ENCODE measurements around the gene LRRFIP1. TPM values are rescaled to one million over a fixed set of nuclear protein-coding genes. Genes with fewer than 3 reads are reported as not detected.
"Not testable (repeated sequence)": the region's sequence is repeated elsewhere in the genome, so short reads cannot be mapped to it uniquely, and the experiment has no call there.

The LRRFIP1 gene
- total RNA-seq, 1 donor from 2014 or later = 84.8 TPM

DNA sequence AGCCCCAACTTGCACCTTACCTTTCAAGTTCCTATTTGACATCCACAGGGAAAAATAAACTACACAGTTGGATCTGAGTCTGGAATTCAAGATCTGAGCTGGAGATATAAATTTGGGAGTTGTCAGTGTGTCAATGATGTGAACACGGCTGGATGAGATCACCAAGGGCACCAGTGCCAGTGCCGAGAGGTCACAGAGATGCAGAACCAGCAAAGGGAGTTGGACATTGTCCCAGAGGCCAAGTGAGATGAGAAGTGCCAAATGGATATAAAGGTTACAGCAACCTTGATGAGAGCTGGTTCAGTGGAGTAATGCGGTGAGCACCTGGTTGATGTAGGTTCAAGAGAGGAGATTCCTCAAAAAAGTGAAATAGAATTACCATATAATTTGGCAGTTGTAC is 24.8 kb downstream of the LRRFIP1 start:
- intact Hi-C loops (cut with DNase I) = no loop called here
- DNase-seq (ENCODE audit: low spot score) = no peak
- no peak for ATAC-seq

DNA sequence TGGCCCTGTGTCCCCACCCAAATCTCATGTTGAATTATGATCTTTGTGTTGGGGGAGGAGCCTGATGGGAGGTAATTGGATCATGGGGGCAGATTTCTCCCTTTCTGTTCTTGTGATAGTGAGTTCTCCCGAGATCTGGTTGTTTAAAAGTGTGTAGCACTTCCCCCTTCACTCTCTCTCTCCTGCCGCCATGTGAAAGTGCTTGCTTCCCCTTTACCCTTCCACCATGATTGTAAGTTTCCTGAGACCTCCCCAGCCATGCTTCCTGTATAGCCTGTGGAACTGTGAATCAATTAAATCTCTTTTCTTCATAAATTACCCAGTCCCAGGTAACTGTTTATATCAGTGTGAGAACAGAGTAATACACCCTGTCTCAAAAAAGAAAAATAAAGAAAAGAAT is 25.5 kb downstream of the LRRFIP1 start:
- no peak for DNase-seq (ENCODE audit: low spot score)
- intact Hi-C loops (cut with DNase I) = no loop called here
- ATAC-seq = no peak

DNA sequence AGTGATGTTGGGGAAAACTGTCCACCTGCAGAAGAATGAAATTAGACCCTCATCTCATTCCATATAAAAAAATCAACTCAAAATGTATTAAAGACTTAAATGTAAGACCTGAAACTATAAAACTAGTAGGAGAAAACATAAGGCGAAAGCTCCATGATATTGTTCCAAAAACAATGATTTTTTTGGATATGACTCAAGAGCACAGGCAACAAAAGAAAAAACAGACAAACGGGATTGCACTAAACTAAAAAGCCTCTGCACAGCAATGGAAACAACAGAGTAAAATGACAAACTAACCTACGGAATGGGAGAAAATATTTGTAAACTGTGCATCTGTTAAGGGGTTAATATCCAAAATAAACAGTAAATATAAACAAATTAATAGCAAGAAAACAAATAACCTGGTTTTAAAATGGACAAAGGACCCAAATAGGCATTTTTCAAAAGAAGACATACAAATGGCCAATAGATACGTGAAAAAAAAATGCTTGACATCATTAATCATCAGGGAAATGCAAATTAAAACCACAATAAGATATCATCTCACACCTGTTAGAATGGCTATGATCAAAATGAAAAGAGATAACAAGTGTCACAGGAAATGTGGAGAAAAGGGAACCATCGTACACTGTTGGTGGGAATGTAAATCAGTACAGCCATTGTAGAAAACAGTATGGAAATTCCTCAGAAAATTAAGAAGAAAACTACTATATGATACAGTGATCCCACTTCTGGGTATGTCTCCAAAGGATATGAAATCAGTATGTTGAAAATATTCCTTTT is 26.6 kb downstream of the LRRFIP1 start:
- no peak for DNase-seq (ENCODE audit: low spot score)
- ATAC-seq = no peak
- intact Hi-C loops (cut with DNase I) = no loop called here

DNA sequence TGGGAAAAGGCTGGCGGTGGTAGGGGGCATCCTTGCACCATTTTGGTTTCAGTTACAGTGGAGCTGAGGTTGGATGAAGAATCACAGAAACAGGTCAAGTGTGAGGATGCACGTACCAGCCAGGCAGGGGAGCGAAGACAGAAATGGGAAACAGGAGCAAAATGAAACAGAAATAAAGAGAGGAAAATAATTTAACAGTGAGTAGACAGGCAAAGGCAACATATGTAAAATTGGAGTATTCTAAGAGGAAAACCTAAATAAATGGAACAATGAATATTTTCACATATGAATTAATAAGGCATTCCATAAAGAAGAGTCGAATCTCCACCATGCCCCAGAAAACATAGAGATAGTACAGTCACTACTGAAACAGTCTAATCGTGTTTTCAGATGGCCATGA is 29.7 kb downstream of the LRRFIP1 start:
- DNase-seq (ENCODE audit: low spot score) (no peak), ATAC-seq (no peak)
- intact Hi-C loops (cut with DNase I) = no loop called here

DNA sequence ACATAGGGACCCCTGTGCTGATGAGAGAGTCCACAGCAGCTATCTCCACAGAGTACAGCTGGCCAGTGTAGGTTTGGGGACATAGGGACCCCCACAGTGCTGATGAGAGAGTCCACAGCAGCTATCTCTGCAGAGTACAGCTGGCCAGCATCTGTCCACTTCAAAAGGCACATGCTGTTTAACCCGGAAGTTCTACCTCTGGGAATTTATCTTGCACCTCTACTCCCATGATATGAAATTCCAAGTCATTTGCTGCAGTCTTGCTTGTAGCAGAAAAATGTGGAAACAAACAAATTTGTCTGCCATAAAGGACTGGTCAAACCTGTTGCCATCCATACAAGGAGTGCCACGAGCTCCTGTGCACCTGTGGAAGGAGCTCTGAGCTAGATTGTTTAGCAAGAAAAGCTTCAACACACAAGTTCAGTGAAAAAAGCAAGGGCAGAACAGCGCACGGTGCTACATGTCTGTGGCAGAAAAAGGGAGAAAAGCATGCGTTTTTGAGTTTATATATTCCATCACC is 33.1 kb downstream of the LRRFIP1 start:
- intact Hi-C loops (cut with DNase I) = no loop called here
- DNase-seq (ENCODE audit: low spot score) (no peak), ATAC-seq (no peak)

DNA sequence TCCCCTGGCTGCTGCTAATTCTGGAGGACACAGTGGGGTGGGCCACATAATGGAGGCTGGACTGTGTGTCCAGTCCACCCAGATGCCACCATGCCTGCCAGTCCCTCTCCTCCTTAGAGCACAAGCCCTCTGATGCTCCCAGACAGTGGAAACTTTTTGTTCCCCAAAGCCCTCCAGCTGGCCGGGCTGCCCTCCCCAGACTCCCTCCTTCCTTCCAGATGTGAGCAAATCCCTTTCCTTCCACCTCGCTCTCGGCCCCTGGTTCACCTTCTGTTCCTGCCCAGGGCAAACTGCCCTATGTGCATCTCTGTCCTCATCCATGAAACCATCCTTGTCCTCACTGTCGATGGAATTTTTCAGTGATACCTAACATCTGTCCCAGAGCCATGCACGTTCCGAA is 33.9 kb downstream of the LRRFIP1 start:
- intact Hi-C loops (cut with DNase I) = no loop called here
- DNase-seq (ENCODE audit: low spot score) = no peak
- peak; percentile 7 for ATAC-seq

DNA sequence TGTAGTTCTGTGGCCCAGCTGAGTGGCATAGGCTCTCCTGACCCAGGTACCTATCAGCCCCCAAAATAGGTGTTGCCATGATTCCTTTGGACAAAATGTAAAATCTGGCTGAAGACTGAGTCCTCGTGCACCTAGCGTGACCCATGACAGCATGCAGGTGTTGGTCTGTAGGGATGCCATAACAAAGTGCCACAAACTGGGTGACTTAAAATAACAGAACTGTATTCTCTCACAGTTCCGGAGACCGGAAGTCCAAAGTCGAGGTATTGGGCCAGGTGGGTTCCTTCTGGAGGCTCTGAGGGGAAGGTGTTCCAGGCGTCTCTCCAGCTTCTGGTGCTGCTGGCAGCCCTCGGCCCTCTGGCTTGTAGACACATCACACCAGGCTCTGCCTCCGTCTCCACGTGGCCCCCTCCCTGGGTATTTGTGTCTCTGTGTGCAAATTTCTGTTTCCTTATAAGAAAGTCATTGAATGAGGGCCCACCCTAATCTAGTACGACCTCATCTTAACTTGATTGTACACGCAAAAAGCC is 34.5 kb downstream of the LRRFIP1 start:
- DNase-seq (ENCODE audit: low spot score) = no peak
- peak; percentile 16 for ATAC-seq
- intact Hi-C loops (cut with DNase I) = no loop called here

DNA sequence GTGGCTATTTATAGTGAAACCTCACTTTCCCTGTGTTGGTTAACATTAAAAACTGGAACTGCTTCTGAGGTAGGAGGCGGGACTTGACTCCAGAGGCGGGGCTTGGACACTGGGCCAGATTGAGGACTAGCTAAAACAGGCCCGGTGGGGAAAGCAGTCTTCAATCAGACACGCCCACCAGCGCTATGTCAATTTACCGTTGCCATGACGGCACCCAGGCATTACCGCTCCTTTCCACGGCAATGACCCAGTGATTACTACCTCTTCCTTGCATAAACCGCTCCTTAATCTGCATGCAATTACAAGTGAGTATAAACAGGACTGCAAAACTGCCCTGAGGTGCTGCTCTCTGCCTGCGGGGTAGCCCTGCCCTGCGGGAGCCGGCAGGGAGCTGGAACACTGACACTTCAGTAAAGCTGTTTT is 35.3 kb downstream of the LRRFIP1 start:
- peak; percentile 97 for ATAC-seq
- DNase-seq (ENCODE audit: low spot score) = peak; percentile 93
- intact Hi-C loops (cut with DNase I) = no loop called here

DNA sequence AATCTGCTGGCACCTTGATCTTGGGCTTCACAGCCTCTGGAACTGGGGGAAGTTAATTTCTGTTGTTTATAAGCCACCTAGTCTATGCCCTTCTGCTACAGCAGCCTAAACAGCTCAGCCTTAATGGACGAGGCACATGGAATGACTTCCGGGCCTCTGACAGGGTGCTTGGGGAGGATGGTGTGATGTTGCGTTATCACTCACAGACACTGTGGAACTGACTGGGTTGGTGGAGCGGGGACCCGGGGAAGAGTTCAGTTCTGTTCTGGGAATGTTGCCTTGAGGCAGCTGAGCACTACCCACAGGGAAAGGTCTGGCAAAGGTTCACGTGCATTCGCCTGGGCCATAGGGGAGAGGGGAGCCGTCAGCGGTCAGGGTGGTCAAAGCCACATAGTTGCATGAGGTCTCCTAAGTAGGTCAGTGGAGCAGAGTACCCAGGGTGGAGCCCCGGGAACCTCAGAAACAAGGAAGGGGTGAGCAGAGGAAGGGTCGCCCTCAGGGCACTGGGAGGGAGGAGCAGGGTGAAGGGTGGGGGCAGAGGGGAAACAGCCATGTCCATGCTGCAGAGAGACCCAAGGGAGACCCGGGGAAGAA is 36.2 kb downstream of the LRRFIP1 start:
- DNase-seq (ENCODE audit: low spot score) (peak; percentile 53), ATAC-seq (peak; percentile 38)
- intact Hi-C loops (cut with DNase I) = no loop called here

DNA sequence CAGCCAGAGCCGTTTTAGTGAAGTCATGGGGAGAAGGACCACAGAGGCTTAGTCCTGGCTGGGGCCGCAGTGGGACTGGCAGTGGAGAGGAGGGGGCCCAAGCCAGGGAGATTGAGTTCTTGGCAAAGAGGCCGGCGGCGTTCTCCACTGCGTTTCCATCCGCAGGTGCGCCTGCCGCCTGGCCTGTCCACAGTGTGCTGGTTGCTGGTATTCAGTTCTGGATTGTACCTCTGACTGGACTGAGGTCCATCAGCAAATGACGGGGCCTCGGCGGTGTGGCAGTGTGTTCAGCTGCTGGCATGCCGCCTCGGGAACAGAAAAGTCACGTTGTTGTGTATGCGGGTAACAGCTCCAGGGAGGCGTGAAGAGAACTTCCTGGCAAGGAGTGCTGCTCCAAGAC is 36.8 kb downstream of the LRRFIP1 start:
- DNase-seq (ENCODE audit: low spot score) (peak; percentile 56), ATAC-seq (no peak)
- intact Hi-C loops (cut with DNase I) = no loop called here

DNA sequence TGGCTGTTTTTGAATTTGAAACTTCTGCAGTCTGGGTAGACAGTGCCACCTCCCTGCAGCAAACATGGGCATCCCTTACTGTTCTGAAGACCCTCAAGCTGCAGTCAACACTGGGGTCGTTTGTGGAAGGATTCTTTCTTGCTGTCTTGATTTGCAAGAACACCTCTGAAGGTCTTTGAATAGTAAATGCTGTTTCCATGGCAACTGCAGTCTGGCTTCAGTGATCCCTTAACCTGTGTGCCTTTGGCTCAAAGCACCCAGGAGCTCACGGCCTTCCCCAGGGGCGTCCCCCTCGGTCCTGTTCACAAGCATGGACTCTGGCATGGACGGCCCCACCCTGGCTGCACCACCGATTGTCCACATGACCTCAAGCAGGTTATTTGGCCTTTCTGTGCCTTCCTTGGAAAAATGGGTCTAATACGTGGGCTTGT is 38.3 kb downstream of the LRRFIP1 start:
- ATAC-seq (no peak), DNase-seq (ENCODE audit: low spot score) (peak; percentile 51)
- intact Hi-C loops (cut with DNase I) = loop anchor here (5.0 kb wide), 1 partner anchor 77 kb away; no protein-coding TSS in a partner anchor

DNA sequence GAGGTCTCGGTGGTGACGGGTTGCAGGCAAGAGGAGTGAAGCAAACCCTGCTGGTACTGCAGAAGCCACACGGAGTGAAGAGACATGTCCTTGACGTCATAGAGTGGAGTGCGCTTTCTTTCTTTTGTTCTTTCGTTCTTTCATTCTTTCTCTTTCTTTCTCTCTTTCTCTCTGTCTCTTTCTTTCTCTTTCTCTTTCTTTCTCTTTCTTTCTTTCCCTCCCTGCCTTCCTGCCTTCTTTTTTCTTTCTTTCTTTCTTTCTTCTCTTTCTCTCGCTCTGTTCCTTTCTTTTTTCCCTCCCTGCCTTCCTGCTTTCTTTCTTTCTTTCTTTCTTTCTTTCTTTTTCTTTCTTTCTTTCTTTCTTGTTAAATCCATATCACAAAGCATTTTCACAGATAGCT is 39.2 kb downstream of the LRRFIP1 start:
- DNase-seq (ENCODE audit: low spot score) = no peak
- ATAC-seq = no peak
- intact Hi-C loops (cut with DNase I) = loop anchor here (5.0 kb wide), 1 partner anchor 76 kb away; no protein-coding TSS in a partner anchor

DNA sequence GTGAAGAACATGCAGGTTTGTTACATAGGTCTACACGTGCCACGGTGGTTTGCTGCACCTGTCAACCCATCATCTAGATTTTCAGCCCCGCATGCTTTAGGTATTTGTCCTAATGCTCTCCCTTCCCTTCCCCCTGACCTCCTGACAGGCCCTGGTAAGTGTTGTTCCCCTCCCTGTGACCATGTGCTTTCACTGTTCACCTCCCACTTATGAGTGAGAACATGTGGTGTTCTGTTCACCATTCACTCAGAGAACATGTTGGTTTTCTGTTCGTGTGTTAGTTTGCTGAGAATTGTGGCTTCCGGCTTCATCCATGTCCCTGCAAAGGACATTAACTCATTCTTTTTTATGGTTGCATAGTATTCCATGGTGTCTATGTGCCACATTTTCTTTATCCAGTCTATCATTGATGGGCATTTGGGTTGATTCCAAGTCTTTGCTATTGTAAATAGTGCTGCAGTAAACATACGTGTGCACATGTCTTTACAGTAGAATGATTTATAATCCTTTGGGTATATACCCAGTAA is 39.7 kb downstream of the LRRFIP1 start:
- not testable (repeated sequence) for ATAC-seq
- peak; percentile 17 for DNase-seq (ENCODE audit: low spot score)
- intact Hi-C loops (cut with DNase I) = loop anchor here (5.0 kb wide), 1 partner anchor 75 kb away; no protein-coding TSS in a partner anchor

DNA sequence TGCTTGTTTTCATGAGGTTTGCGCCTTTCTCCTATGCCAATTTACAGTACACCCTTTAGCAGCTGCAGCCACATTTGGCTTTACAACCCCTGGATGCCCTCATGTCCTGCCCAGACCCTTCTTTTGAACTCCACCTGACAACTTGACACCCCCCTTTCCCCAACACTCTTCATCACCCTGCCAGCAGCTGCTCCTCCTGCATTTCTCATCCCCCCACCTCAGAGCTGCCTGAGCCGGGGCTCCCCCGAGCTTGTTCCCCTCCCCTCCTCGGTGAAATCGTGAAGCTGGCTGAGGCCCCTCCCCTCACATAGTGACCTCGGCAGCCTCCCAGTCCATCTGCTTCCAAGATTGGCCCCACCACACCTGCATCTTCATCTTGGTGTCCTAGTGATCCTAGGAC is 40.5 kb downstream of the LRRFIP1 start:
- no peak for ATAC-seq
- peak; percentile 47 for DNase-seq (ENCODE audit: low spot score)
- intact Hi-C loops (cut with DNase I) = loop anchor here (5.0 kb wide), 1 partner anchor 74 kb away; no protein-coding TSS in a partner anchor

DNA sequence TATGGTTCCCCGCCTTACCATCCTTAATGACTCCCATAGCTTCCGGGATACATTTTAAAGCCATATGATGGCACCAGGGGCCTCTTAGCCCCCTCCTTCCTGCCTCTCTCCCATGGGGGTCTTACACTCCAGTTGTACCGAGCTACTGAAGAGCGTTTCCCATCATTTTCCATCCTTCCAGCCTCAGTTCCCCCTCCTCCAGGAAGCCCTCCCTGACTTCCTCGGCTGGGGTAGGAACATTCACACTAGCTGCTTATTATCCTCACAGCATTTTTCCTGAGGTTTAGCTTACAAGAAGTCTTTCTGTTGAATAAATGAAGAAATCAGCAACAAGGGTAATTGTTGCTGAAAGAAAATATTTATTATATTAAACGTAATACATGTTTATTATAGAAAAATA is 41.1 kb downstream of the LRRFIP1 start:
- DNase-seq (ENCODE audit: low spot score) = no peak
- intact Hi-C loops (cut with DNase I) = loop anchor here (5.0 kb wide), 1 partner anchor 74 kb away; no protein-coding TSS in a partner anchor
- no peak for ATAC-seq

DNA sequence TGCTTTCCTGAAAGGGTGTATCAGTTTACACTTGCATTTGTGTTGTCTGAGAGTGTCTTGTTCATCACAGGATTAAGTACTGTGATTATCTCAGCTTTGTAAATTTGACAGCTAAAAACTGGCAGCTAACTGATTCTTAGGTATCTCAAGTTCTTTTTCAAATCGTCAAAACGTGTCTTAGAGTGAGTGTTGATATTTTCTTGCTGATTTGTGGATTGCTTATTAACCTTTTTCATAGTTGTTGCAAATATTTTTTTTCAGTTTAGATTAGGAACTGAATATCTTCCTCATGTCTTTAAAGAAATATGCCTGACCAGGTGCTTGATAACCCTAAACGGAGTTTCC is 41.9 kb downstream of the LRRFIP1 start:
- intact Hi-C loops (cut with DNase I) = loop anchor here (5.0 kb wide), 1 partner anchor 73 kb away; no protein-coding TSS in a partner anchor
- no peak for ATAC-seq
- no peak for DNase-seq (ENCODE audit: low spot score)

DNA sequence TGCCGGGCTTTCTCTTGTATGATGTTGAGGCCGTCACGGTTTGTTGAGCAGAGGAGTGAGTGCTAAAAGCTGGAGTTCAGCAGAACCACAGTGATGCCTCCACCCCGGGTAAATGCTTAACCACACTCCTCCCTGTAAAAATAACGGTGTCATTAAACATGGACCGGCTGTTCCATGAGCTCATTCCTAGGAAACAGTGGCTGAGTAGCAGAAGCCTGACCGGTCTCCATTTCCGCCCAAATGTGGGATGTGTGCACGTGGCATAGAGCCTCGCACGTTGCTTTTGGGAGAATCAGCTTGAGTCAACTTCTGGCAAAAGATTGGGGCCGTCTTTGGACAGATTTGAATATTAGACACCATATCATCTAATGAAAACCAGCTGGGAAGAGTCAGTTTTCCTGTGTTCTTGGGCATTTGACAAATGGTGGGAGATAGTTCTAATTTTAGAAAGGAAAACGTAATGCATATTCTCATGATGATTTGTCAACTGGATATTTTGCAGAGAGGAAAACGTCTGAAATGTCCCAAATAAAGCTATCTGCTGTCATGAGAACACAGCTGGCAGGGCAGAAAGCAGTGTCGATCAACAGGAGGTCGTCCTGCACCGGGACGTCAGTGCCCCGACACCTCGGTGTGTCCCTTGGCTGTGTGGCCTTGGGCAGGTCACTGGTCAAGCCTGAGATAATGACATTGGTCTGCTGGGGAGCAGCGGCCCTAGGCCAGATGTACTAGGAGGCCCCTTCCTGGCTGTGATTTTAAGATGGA is 42.4 kb downstream of the LRRFIP1 start:
- ATAC-seq = peak; percentile 82
- intact Hi-C loops (cut with DNase I) = loop anchor here (5.0 kb wide), 1 partner anchor 72 kb away; no protein-coding TSS in a partner anchor
- peak; percentile 70 for DNase-seq (ENCODE audit: low spot score)

DNA sequence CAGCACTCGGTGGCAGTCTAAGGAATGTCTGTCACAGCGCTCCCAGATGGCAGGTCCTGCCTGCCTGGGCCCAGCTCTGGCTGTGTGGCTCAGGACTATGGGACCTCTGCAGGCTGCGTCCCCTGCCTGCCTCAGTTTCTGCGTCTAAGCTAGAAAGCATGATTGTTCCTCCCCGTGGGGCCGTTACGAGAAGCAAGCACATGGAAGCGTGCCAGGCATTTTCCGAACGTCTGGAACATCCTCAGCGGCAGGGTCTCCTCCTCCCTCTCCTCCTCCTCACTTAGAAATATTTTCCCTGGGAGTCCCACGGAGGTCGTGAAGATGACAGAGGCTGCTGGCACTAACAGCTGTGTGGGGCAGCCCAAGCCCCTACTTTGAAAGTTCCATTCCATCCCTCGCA is 43.3 kb downstream of the LRRFIP1 start:
- intact Hi-C loops (cut with DNase I) = no loop called here
- DNase-seq (ENCODE audit: low spot score) (peak; percentile 74), ATAC-seq (no peak)

Measured in sciatic nerve (tissue), 2 donors.